HL-60 (cell line): ENCODE results near the gene STIM2.

Experiments used
- CTCF ChIP-seq: IDR thresholded peaks from one replicate; pipeline ENCODE4 v1.5.1; 2011; ENCODE audit warnings: low read length, control low read depth, inconsistent platforms; ENCODE audit not compliant: insufficient read depth
- GABPA ChIP-seq: IDR thresholded peaks from 2 replicates; pipeline ENCODE4 v1.6.1; 2012; ENCODE audit warnings: low read depth
- POLR2AphosphoS5 ChIP-seq: IDR thresholded peaks from 2 replicates; pipeline ENCODE4 v1.6.1; 2012; ENCODE audit warnings: low read depth
- REST ChIP-seq: IDR thresholded peaks from 2 replicates; pipeline ENCODE4 v1.6.1; 2012; ENCODE audit warnings: low read depth; ENCODE audit not compliant: insufficient replicate concordance
- SPI1 ChIP-seq: IDR thresholded peaks from 2 replicates; pipeline ENCODE4 v1.6.1; 2012; ENCODE audit warnings: low read depth, mild to moderate bottlenecking, borderline replicate concordance

- no peak for TF ChIP-seq CTCF
- TF ChIP-seq REST, result no peak
- no peak for TF ChIP-seq POLR2AphosphoS5
- no peak for TF ChIP-seq GABPA
- no peak for TF ChIP-seq SPI1
Measured at GRCh38 chr4:26935397-26935796, 74.8 kb downstream of the STIM2 start.
